ENCODE measurements around the gene AMDHD2. TPM values are rescaled to one million over a fixed set of nuclear protein-coding genes. Genes with fewer than 3 reads are reported as not detected.

Gene AMDHD2
- total and polyA plus RNA-seq, 9 donors = 0.47 to 28.7 (median 25.6) TPM

GRCh38 chr16:2497116-2497630 is 23.0 kb upstream of the AMDHD2 start:
- Histone ChIP-seq H3K27ac (no peak overlapping the region), H3K27me3 (no peaks in the 10 kb centered on the region), H3K4me1 (ENCODE audit: insufficient read depth) (peaks cover 5% of the 10 kb centered on the region), H3K9me3 (no peaks in the 10 kb centered on the region), H3K4me3 (no peak overlapping the region), H3K36me3 (no peaks in the 10 kb centered on the region)
- DNase-seq = no peak
- intact Hi-C loops (cut with DNase I) = no loop called here
- no peak for TF ChIP-seq POLR2A (IDR thresholded peaks at IDR 0.05)
- 58 to 67% (median 66%) methylated on average over 21 of the region's 21 CpGs for WGBS, 3 donors

GRCh38 chr16:2497695-2498484 is 22.3 kb upstream of the AMDHD2 start:
- no peaks in the 10 kb centered on the region for H3K27me3 ChIP-seq
- H3K36me3 ChIP-seq = no peaks in the 10 kb centered on the region
- DNase-seq = no peak
- H3K27ac ChIP-seq = no peak overlapping the region
- peaks cover 5% of the 10 kb centered on the region for H3K4me1 ChIP-seq (ENCODE audit: insufficient read depth)
- TF ChIP-seq CTCF (IDR thresholded peaks at IDR 0.05) = no peak
- no peak for TF ChIP-seq POLR2A (IDR thresholded peaks at IDR 0.05)
- no peak for TF ChIP-seq EP300 (IDR thresholded peaks at IDR 0.05)
- WGBS, 3 donors = 81 to 85% (median 85%) methylated on average over 26 of the region's 26 CpGs
- H3K9me3 ChIP-seq = no peaks in the 10 kb centered on the region
- intact Hi-C loops (cut with DNase I) = no loop called here
- no peak overlapping the region for H3K4me3 ChIP-seq

GRCh38 chr16:2498531-2499253 is 21.5 kb upstream of the AMDHD2 start:
- Histone ChIP-seq H3K4me3 (no peak overlapping the region), H3K36me3 (no peaks in the 10 kb centered on the region), H3K4me1 (ENCODE audit: insufficient read depth) (peaks cover 5% of the 10 kb centered on the region), H3K27ac (no peak overlapping the region), H3K9me3 (no peaks in the 10 kb centered on the region), H3K27me3 (no peaks in the 10 kb centered on the region)
- WGBS, 3 donors = 81 to 86% (median 81%) methylated on average over 14 to 15 of the region's 15 CpGs
- TF ChIP-seq CTCF (IDR thresholded peaks at IDR 0.05) = no peak
- TF ChIP-seq EP300 (IDR thresholded peaks at IDR 0.05) = no peak
- TF ChIP-seq POLR2A (IDR thresholded peaks at IDR 0.05) = no peak
- no peak for DNase-seq
- intact Hi-C loops (cut with DNase I) = no loop called here

GRCh38 chr16:2499454-2499853 is 20.7 kb upstream of the AMDHD2 start:
- 88 to 93% (median 93%) methylated on average over 5 to 6 of the region's 6 CpGs for WGBS, 3 donors
- H3K36me3 ChIP-seq = no peaks in the 10 kb centered on the region
- intact Hi-C loops (cut with DNase I) = no loop called here
- no peaks in the 10 kb centered on the region for H3K9me3 ChIP-seq
- no peak overlapping the region for H3K4me3 ChIP-seq
- H3K4me1 ChIP-seq (ENCODE audit: insufficient read depth) = peaks cover 5% of the 10 kb centered on the region
- no peak for DNase-seq
- H3K27me3 ChIP-seq = no peaks in the 10 kb centered on the region
- H3K27ac ChIP-seq = no peak overlapping the region
- TF ChIP-seq EP300 (IDR thresholded peaks at IDR 0.05) (no peak), POLR2A (IDR thresholded peaks at IDR 0.05) (no peak), CTCF (IDR thresholded peaks at IDR 0.05) (no peak)

Measured in ovary (tissue), 9 donors.